Measurements from ENCODE around the gene SYNGR3.
"Not testable (repeated sequence)": the region's sequence is repeated elsewhere in the genome, so short reads cannot be mapped to it uniquely, and the experiment has no call there.

The SYNGR3 gene

DNA sequence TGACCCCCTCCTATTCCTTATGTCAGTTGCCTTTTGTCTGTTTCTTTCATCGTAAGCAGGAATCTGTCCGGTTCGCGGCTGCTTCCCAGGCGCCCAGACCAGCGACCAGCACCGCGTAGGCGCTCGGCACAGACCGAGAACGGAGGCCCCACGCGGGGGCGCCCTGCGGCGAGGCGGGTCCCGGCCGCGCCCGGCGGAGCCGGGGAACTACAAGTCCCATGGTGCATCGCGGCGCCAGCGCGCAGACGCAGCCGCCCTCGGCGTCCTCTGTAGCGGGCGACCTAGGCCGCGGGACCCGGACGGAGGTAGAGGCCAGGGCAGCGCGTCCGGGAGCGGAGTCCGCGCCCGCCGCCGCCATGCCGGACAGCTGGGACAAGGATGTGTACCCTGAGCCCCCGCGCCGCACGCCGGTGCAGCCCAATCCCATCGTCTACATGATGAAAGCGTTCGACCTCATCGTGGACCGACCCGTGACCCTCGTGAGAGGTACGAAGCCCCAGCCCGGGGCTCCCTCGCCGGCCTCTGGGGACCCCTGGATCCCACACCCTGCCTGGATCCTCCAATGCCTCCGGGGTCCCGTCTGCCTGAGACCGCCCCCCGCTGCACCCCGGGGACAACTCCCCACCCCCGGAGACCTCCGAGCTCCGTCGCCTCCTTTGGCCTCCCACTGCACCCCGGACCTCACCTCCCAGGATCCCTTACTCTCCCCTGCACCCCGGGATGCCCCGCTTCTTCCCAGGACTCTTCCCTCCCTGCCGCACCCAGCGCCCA lies 30.3 kb upstream of the SYNGR3 start, which contains the start of gene NDUFB10:
Gene NDUFB10, plus strand, starts transcription at position 270 of the 771 bp plus-strand sequence. Its CDS starts 87 bp downstream, at position 357.
- DNase-seq = peak; percentile 86 to 89 (median 88)

GRCh38 chr16:1960665-1961630 lies 28.8 kb upstream of the SYNGR3 start:
- peak in 1 of 4 experiments; percentile 46 for DNase-seq

- DNase-seq = no peak
Measured at GRCh38 chr16:1961651-1962067, 28.1 kb upstream of the SYNGR3 start.

- not testable (repeated sequence) for DNase-seq
Measured at GRCh38 chr16:1962161-1963153, 27.3 kb upstream of the SYNGR3 start.

DNA sequence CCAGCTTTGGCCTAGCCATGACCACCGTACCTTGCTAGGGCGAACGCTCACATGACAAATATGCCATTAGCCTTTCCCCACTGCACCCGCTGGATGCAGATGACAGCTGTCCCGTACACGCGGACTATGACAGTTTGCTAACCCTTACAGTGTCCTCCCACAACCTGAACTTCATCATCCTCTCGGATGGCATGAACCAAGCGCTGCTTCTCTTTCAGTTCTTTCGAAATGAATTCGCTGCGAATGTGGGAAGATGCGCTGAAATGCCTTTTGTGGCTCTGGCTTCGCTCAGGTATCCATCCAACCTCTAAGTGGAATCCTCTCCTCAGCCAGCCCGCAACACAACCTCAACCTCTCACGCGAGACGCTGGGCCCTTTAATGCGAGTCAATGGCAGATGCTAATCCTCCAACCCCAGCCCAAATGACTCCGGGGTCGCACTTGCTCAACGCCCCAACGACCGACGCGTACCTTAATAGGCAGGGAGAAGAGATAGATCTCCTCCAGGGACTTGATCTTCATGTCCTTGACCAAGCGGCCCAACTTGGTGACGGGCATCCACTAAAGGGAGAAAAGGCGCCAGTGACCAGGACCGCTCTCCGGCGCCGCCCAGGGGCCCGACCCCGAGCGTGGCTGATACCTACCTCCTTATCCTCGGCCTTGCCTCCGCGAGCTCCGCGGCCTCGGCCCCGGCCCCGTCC lies 25.8 kb upstream of the SYNGR3 start:
- DNase-seq = no peak

- peak; percentile 94 to 98 (median 97) for DNase-seq
Measured at GRCh38 chr16:1964506-1965395, 25.0 kb upstream of the SYNGR3 start, which contains the start of gene RPS2. RPS2 (minus strand) TSS chr16:1964826; CDS start chr16:1964625, 201 bp downstream.

DNA sequence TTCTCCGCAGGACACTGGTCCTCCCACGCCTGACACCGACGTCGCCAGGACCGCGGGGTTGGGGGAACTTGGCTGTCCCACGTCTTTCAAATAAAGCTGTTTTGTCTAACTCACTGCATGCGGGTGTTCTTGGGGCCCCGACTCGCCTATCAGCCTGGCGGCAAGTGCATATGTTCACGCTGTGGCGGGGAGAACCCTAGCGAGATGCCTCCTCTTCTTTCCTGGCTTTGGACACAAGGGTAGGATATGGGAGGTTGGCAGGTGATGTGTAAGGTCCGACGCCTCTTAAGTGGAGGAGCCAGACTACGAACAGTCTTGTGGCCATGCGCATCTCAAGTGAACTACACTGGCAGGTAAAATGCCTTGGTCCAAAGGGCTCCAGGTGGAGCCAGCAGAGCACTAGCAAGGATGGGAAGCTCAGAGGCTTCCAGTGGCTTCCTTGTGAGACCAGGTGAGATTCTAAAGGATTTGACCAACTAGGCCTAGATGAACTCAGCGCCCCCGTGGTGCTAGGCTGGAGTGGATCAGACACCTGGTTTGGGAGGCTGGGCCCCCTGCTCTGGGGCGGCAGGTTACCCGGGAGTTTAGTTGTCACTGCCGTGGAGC lies 24.3 kb upstream of the SYNGR3 start:
- DNase-seq = no peak

DNA sequence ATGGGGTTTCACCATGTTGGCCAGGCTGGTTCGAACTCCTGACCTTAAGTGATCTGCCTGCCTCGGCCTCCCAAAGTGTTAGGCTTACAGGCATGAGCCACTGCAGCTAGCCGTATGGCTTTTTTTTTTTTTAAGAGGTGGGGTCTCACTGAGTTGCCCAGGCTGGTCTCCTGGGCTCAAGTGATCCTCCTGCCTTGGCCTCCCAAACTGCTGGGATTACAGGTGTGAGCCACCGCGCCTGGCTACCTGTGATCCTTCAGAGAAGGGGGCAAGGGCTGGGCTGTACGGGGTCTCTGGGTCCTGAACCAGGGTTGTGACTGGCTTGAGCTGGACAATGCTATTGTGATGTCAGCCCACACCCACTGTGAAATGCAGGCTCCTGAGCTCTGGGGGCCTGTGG lies 23.3 kb upstream of the SYNGR3 start, which contains the start of gene RNF151:
Gene RNF151, plus strand, starts transcription at position 397 of the 400 bp plus-strand sequence. CDS start 26 bp downstream, outside the sequence.
- no peak for DNase-seq

GRCh38 chr16:1968146-1968953 lies 21.4 kb upstream of the SYNGR3 start:
- DNase-seq = no peak

DNA sequence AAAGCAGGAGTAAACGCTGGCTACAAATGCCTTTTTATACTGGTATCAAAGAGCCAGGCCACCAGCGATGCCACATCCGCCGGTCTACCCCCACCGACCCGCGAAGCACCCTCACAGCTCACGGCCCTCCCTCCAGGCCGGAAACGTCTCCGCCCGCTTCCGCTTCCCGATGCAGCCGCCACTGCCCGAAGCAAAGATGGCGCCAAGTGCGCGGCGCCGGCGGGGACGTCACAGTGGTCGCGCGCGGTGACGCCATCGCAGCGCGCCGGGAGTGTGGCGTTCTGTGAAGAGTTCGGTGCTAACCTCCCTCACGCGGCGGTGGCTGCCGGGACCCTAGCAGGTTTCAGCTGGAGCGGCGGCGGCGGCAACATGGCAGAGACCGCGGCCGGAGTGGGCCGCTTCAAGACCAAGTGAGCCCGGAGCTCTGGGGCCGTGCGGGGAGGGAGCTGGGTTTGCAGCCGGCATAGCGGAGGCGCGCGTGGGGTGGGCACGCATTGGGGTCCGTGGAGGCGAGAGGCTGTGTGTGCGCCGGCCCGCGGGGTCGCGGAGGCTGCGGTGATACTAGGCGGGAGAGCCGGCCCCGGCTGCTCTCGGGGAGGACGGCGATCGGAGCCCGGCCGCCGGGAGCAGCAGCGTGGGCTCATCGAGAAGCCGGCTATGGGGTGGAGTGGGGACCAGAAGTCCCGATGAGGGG lies 17.8 kb upstream of the SYNGR3 start, which contains the start of gene TBL3:
Gene TBL3, plus strand, starts transcription at position 258 of the 694 bp plus-strand sequence. Its CDS starts 112 bp downstream, at position 370.
- peak; percentile 90 to 94 (median 92) for DNase-seq

DNA sequence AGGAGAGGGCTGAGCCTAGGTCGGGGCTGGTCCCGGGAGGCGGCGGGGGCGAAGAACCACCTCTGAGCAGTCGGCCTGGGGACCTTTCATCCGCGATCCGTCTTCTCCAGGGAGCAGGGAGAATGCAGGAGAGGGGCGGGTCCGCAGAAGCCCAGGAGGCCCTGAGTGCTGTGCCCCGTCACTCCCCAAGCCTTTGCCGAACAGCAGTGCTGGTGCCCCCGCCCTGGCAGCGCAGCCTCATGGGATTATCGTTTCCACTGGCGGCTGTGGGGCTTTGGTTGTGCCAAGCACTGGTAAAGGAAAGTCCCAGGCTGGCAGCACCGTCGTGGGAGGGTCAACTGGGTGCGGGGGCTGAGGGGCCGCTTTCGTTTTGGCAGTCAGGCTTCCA lies 17.3 kb upstream of the SYNGR3 start:
- DNase-seq = no peak

GRCh38 chr16:1973461-1974156 lies 16.2 kb upstream of the SYNGR3 start:
- DNase-seq = no peak

- DNase-seq = no peak
Measured at GRCh38 chr16:1974157-1975070, 15.4 kb upstream of the SYNGR3 start.

GRCh38 chr16:1975432-1976215 lies 14.1 kb upstream of the SYNGR3 start:
- DNase-seq = no peak

- no peak for DNase-seq
Measured at GRCh38 chr16:1976216-1976520, 13.6 kb upstream of the SYNGR3 start.

All from activated CD4-positive, CD25-positive, alpha-beta regulatory T cell (primary cell).